Right renal pelvis (tissue), 4 donors: ENCODE results near the gene GGA2. TPM values are rescaled to one million over a fixed set of nuclear protein-coding genes. Genes with fewer than 3 reads are reported as not detected.
"Not testable (repeated sequence)": the region's sequence is repeated elsewhere in the genome, so short reads cannot be mapped to it uniquely, and the experiment has no call there.

Experiments used
- DNase-seq, 4 donors: peaks; one replicate each; pipeline ENCODE4 v3.0.0-alpha.2; 2013; ENCODE audit warnings: low read depth in 4 of 4, low spot score in 3 of 4, missing footprints in 1 of 4
- polyA plus RNA-seq, 4 donors: library from polyadenylated mRNA; unstranded; fragments of 120-200 nt; gene quantifications; one replicate each; pipeline ENCODE4 v1.2.1, GENCODE V29; 2013; ENCODE audit not compliant: insufficient read length in 4 of 4

Gene GGA2
- polyA plus RNA-seq = 100 to 1,000 TPM; 127 to 150 (median 141) TPM

GRCh38 chr16:23510164-23510914 lies at the start of gene GGA2:
Gene GGA2, minus strand, starts transcription at chr16:23510494. Its CDS starts 83 bp downstream, at chr16:23510411.
- DNase-seq = peak; percentile 64 to 71 (median 68)

GRCh38 chr16:23557779-23558702 lies 47.7 kb upstream of the GGA2 start:
- peak in 1 of 4 donors; percentile 3 for DNase-seq

- DNase-seq = peak; percentile 94 to 98 (median 96)
These were observed 46.8 kb upstream of the GGA2 start, which contains the start of the genes EARS2 and UBFD1 for GRCh38 chr16:23556881-23557778. Gene EARS2, minus strand, starts transcription at chr16:23557350. Its CDS starts 7 bp downstream, at chr16:23557343. Gene UBFD1, plus strand, starts transcription at chr16:23557727. Its CDS starts 16 bp downstream, at chr16:23557743.

GRCh38 chr16:23554536-23554935 lies 44.2 kb upstream of the GGA2 start:
- no peak for DNase-seq

GRCh38 chr16:23552161-23552560 lies 41.9 kb upstream of the GGA2 start:
- no peak for DNase-seq

- no peak for DNase-seq
These were observed 39.6 kb upstream of the GGA2 start for GRCh38 chr16:23549938-23550337.

- DNase-seq = no peak
These were observed 34.1 kb upstream of the GGA2 start for GRCh38 chr16:23544436-23544835.

- DNase-seq = not testable (repeated sequence)
These were observed 30.5 kb upstream of the GGA2 start for GRCh38 chr16:23540817-23541178.

- no peak for DNase-seq
These were observed 29.9 kb upstream of the GGA2 start for GRCh38 chr16:23539984-23540816.

GRCh38 chr16:23538919-23539278 lies 28.6 kb upstream of the GGA2 start:
- no peak for DNase-seq

- no peak for DNase-seq
These were observed 27.1 kb upstream of the GGA2 start for GRCh38 chr16:23537390-23537789.

GRCh38 chr16:23535901-23536300 lies 25.6 kb upstream of the GGA2 start:
- no peak for DNase-seq

GRCh38 chr16:23534868-23535860 lies 24.9 kb upstream of the GGA2 start:
- DNase-seq = no peak

GRCh38 chr16:23532448-23532847 lies 22.2 kb upstream of the GGA2 start:
- no peak for DNase-seq

- no peak for DNase-seq
These were observed 19.8 kb upstream of the GGA2 start for GRCh38 chr16:23530062-23530461.

- DNase-seq = no peak
These were observed 18.5 kb upstream of the GGA2 start for GRCh38 chr16:23528644-23529310.

GRCh38 chr16:23527961-23528643 lies 17.8 kb upstream of the GGA2 start:
- DNase-seq = no peak
